Measurements from ENCODE around the gene DNER.

Gene DNER

DNA sequence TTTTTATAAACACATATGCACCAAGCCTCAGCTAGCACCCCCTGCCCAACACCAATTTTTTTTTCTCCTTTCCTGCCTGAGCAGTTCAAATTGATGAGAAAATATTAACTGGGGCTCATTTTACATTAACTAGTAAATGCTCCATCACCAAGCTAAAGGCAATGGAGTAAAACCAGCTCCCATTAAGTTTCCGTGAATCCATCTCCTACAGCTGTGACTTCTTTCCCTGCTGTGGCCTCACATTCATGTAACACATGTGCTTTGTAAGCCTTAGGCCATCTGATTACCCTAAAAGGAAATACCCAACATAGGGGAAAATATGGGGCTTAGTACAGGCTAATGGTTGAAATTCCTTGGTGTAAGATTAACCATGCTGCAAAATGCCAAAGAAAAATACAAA is 60.8 kb downstream of the DNER start:
- no peak overlapping the region for H3K4me3 ChIP-seq (ENCODE audit: low read depth, low read length)
- TF ChIP-seq CTCF (IDR thresholded peaks at IDR 0.05; ENCODE audit: low read depth, low read length), result no peak

DNA sequence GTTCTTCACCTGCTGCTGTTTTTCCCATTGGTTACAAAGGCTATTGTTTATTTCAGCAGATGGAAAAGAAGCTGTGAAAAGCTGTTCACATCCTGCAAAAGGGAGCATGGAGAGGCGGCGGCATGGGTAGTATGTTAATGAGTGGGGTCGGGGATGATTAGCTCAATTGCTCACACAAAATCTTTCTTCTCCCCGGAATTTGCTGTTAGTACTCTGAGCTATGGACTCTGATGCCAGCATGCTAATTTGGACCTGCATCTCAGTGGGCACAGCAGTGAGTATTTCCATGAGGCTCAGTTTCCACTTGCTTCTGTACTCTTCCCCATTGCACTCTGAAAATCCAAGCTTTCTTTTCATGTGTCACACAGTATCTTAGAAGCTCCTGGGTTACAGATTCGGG is 61.6 kb downstream of the DNER start:
- no peak for TF ChIP-seq CTCF (IDR thresholded peaks at IDR 0.05; ENCODE audit: low read depth, low read length)
- H3K4me3 ChIP-seq (ENCODE audit: low read depth, low read length), result no peak overlapping the region

DNA sequence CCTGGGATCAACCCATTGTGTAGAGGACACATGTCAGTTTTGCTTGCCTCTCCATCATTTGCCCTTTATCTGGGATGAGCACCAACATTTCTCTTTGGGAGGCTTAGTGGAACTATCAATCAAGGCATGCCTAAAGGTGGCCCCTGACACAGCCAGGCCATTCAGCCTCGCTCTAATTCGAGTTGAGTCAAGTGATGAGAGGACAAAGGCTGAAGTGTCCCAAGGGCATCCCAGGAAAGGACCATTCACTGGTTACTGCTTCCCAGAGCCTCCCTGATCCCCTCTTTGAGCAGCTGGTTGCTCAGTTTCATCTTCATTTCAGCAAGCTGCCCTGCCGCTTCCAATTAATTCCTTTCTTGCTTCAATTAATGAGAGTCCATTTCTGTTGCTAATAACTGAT is 63.5 kb downstream of the DNER start:
- TF ChIP-seq CTCF (IDR thresholded peaks at IDR 0.05; ENCODE audit: low read depth, low read length), result no peak

DNA sequence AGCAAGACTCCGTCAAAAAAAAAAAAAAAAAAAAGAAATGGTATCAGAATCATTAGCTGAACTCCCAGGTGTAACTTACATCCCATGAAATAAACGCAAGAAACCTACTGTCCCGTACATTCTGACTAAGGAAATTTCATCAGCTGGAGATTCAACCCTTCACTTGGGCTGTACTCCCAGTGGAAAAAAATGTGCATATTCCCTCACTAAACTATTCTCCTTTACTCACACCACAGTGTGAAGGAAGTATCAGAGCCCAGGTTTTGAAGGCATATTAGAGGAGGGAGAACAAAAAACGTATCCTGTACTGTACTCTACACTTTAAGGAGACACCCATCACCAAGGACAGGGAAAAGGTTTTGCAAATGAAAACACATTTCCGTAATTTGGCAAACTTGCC is 64.3 kb downstream of the DNER start:
- no peak overlapping the region for H3K4me3 ChIP-seq (ENCODE audit: low read depth, low read length)
- no peak for TF ChIP-seq CTCF (IDR thresholded peaks at IDR 0.05; ENCODE audit: low read depth, low read length)

More for the DNA sequence above, 63.5 kb downstream of the DNER start:
- H3K4me3 ChIP-seq (ENCODE audit: low read depth, low read length), result no peak overlapping the region

GRCh38 chr2:229646186-229646723 is 68.1 kb downstream of the DNER start:
- H3K4me3 ChIP-seq (ENCODE audit: low read depth, low read length), result no peak overlapping the region

DNA sequence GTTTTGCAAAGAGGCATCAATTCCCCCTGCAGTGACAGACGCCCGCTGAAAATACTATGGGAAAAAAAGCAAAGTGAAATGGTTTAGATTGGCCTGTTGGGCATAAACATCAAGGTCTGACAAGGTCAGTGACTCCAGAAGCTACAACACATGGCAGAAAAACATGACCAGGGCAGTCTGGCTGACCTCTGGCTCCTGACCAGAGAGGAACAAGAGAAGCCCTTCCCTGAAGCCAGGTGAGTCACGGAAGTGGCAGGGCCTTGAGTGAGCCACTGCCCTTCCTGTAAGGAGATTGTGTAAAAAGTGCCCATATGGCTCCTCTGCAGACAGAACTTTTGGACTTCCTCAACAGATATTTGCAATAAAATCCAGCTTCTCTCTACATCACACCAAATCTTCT is 72.0 kb downstream of the DNER start:
- H3K4me3 ChIP-seq (ENCODE audit: low read depth, low read length), result no peak overlapping the region
- no peak for TF ChIP-seq CTCF (IDR thresholded peaks at IDR 0.05; ENCODE audit: low read depth, low read length)

More at GRCh38 chr2:229646186-229646723, 68.1 kb downstream of the DNER start:
- no peak for TF ChIP-seq CTCF (IDR thresholded peaks at IDR 0.05; ENCODE audit: low read depth, low read length)

DNA sequence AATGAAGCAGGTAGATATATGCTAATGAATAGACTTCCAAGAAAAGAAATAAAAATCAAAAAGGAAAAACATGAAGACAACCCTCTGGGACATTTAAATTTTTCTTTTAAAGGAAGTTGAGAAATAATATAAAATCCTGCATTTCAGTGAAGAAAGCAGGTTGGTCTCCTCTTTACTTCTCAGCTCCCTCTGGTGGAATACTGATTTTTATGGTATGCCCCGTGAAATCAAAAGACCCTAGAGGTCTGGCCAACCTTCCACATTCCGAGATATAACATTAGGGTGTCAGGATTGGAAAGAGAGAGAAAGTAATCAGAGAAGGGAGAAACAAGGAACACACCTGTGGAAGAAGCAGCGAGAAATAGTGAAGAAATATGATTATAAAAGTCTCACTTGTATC is 72.7 kb downstream of the DNER start:
- no peak overlapping the region for H3K4me3 ChIP-seq (ENCODE audit: low read depth, low read length)
- TF ChIP-seq CTCF (IDR thresholded peaks at IDR 0.05; ENCODE audit: low read depth, low read length), result no peak

Data from WI38 (cell line).